Anterior cingulate cortex (tissue), 58 donors: ENCODE results near the gene PRIM2.
"Not testable (repeated sequence)": the region's sequence is repeated elsewhere in the genome, so short reads cannot be mapped to it uniquely, and the experiment has no call there.

Experiments
- DNase-seq, 58 donors: peaks; one replicate each; lab custom pipeline; 2025; lab: John Stamatoyannopoulos, UW

Gene PRIM2

DNA sequence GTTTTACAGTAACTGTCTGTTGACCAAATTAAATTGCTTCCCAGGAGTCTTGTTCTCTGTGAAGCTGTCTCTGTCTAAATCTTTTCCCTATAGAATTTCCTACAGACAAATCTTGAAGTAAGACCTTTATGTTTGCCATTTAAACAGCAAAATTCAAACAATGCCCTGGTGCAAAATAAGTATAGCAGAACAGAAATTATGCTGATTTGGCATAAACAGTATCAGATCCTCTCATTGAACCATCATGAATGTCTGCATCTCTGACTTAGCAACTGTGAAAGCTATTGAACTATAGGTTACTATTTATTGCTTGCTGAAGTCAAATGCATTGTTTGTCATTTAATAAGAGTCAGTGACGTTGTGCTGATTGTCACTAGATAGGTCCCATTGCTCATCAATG lies 123.3 kb downstream of the PRIM2 start:
- DNase-seq, result not testable (repeated sequence)

DNA sequence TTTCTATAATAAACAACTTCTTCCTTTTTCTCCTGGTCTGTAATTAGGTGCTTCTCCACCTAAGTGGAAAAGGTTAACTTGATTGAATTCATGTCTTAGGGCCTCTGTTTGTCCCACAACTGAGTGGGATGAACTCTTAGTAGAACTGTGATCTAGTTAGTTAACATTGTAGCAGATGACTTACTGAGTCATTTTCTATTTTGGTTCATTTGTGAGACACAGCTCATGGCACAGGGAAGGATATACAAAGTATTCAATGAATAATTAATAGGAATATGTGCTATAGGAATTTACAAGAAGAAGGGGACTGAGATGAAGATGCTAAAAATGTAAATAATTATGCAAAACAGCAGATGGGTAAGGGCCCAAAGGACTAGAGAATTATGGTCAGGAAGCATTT lies 124.7 kb downstream of the PRIM2 start:
- not testable (repeated sequence) for DNase-seq

DNA sequence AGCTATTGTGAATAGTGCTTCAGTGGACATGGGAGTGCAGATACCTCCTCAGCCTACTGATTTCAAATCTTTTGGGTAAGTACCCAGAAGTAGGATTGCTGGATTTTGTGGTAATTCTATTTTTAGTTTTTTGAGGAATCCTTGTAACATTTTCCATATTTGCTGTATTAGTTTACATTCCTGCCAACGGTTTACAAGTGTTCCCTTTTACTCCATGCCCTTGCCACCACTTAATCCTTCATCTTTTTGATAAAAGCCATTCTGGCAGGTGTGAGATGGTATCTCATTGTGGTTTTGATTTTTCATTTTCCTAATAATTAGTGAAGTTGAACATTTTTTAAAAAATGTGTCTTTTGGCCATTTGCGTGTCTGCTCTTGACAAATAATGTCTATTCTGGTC lies 125.8 kb downstream of the PRIM2 start:
- DNase-seq, result not testable (repeated sequence)

DNA sequence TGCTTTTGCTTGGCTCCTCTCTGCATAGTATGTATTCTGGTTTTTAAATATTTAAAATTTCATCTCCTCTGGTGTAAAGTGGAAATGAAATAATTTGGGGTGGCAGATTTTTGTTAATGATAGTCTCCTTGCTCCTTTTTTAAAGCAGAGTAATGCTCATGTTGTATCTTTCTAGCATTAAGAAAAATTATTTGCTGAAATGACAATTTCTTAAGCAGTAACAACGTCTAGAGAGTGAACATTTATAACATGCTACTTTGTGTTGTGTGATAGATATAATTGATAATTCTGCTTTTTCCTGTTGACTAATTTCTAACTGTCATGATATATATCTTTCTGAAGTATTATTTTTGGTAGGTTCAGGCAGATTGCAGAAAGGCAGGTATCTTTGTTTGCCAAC lies 127.4 kb downstream of the PRIM2 start:
- DNase-seq, result not testable (repeated sequence)

DNA sequence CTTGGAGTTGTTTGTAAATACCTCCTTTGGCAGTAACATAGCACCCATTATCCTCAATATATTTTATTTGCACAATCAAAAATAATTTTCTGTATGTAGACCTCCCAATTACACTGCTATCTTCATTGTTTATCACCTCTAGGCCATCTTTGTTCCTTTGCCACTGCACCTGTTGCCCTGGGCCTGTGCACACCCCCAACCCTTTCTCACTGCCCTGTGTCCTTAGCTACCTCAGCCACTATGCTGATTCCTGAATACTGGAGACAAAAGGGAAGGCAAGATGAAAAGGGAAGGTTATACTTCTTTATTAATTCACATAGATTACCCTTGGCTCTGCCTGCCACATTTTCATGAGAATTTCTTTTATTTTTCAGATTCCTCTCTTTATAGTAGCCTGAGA lies 127.9 kb downstream of the PRIM2 start:
- DNase-seq, result not testable (repeated sequence)

DNA sequence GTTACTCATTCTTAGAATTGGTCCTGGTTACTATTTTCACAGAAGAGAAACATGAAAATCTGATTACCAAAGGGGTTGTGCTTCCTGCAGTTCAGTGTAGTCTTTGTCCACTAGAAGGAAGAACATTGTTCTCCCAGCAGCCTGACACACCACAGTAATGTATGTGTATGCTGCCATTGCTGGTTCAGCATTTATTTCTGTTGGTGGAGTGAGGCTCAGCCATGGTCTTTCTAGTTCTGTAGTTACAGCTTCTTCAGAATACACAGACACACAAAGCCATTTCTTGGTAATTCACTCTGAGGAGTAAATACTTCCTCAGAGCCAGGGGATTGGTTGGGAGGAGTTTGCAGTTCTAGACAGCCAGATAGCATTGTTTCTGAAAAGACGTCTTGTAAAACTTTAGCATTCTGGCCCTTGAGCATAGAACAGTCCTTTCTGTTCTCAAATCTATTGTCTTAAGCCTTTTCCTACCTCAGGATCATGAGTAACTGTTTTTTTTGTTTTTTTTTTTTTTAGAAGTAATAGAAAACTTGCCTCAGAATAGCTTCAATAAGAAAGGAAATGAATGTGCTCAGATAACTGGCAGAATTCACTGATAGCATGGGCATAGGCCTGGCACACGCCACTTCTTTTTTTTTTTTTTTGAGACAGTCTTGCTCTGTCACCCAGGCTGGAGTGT lies 128.5 kb downstream of the PRIM2 start:
- DNase-seq, result not testable (repeated sequence)

DNA sequence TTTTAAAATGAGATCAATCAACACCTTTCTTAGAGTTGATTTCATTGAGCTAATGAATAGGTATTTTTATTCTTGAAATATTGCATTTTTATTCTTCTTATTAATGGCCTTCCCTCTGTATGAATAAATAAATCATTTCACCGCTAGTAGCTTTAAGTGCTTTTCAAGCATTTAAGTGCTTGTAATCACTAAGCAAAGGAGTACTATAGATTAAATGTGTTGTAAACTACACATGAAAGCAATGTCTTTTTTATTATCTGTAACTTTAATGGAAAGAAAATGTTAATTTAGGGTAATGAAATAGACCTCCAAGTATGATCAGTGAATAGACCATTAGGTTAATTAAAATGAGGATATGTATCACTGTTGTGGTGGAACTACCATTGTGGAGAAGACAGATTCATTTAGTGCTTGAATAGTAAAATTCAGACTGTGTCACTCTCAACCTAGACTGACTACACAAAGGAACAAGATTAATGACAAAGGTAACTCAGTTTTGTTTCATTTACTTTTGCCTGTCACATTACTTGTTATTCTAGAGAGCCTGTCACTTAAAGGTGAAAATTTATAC lies 132.2 kb downstream of the PRIM2 start:
- not testable (repeated sequence) for DNase-seq

DNA sequence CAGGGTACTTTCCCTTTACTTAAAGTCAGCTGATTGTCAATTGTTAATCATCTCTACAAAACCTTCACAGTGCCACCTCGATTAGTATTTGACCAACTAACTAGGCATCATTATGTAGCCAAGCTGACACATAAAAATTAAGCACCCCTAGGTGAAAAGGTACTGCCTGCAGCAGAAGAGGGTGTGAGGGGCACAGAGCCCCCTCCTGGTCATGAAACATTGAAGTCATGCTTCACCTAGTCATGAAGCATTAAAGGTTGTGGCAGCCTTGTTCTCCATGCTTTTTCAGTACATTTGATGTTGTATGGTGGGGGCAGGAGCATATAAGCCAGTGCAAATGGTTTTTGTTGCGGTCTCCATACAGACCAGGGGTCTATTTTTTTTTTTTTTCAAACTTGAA lies 142.4 kb downstream of the PRIM2 start:
- DNase-seq, result not testable (repeated sequence)

DNA sequence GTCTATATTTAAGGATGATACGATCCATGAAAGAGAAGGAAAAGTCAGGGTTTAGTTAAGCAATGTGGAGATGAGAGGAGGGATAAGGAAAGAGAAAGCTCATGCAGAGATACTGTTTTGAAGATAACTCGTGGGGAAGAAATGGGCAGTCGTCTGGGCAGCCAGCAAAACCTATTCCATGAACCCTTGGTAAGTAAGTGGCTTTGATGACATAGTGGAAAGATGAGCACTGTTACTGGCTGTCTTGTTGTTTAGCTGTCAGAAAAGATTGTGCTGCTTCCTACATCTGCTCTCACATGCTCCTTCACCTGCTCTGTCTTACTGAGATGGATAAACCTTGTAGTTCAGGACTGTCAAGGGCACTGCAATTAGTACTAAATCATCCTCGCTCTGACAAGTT lies 143.6 kb downstream of the PRIM2 start:
- DNase-seq, result not testable (repeated sequence)

DNA sequence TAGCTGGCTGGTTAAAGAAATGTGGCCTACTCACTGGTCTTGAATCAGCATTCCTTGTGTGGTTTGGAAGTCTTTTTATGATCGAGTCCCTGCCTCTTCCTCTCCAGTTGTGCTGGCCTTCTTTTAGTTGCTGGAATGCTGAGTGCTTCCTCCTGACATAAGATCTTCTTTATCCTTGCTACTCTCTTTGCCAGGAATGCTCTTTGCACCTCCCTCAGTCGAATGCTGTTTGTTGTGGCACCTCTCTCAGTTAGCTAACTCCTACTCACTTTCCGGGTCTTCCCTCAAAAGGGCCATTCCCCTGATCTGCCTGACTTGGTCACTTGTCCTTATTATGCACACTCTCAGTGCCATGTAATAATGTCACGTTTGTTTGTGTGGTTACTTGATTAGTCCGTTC lies 146.4 kb downstream of the PRIM2 start:
- not testable (repeated sequence) for DNase-seq

DNA sequence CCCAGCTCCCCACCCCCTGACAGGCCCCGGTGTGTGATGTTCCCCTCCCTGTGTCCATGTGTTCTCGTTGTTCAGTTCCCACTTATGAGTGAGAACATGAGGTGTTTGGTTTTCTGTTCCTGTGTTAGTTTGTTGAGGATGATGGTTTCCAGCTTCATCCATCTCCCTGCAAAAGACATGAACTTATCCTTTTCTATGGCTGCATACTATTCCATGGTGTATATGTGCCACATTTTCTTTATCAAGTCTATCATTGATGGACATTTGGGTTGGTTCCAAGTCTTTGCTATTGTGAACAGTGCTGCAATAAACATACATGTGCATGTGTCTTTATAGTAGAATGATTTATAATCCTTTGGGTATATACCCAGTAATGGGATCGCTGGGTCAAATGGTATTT lies 148.5 kb downstream of the PRIM2 start:
- not testable (repeated sequence) for DNase-seq

DNA sequence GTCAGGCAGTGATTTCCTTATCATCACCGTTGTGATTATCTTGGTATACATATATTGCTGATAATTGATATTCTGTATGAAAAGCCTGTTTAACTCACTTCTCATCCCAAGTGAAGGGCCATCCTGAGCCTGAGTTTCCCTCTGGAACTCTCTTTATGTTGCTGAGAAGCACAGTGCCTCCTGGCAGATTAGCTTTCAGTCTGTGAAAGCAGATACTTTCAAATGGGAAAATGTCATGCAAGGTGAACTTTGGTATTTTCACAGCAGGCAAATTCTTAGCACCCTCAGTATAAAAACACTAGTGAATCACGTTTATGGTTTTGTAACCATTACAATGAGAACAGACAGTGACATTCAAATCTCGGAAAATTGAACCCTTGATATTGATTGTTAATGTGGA lies 151.6 kb downstream of the PRIM2 start:
- no peak for DNase-seq

DNA sequence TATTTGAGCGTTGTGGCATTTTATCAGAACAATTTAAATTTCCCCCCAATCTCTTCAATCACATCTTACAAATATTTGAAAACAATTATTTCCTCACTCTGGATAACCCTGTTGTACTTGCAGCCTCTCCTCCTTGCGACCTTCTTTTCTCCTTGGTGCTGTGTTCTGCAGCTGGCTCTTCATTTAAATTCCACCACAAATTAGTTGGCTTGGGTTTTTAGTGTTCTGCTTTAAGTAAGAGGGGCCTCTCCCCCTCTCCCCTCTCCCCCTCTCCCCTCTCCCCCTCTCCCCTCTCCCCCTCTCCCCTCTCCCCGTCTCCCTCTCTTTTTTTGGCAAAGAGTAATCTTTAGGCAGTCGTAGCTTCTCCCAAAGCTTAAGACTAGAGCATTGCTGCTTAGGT lies 152.7 kb downstream of the PRIM2 start:
- DNase-seq, result not testable (repeated sequence)

DNA sequence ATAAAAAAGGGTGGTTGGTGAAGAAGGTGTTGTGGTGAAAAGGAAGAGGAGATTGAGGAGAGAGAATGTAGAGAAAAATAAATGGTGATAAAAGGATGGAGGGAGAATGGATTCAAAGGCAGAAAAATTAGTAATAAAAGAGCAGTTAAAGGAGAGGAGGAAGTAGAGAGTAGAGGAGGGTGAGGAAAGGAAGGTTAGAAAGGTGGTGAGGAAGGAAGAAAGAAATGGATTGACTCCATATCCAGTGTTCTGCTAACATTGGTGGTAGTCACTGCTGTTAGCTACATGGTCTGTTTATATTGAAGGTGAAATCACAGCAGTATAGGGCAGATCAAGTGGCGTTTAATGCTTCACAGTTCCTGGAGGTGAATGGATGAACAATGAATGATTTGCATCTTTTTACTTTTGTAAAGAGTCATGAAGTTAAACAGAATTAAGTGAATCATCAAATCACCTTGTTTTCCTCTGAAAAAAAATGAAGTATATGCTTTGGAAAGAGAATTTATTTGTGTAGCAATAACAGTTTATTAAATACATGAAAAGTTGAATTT lies 154.0 kb downstream of the PRIM2 start:
- not testable (repeated sequence) for DNase-seq

DNA sequence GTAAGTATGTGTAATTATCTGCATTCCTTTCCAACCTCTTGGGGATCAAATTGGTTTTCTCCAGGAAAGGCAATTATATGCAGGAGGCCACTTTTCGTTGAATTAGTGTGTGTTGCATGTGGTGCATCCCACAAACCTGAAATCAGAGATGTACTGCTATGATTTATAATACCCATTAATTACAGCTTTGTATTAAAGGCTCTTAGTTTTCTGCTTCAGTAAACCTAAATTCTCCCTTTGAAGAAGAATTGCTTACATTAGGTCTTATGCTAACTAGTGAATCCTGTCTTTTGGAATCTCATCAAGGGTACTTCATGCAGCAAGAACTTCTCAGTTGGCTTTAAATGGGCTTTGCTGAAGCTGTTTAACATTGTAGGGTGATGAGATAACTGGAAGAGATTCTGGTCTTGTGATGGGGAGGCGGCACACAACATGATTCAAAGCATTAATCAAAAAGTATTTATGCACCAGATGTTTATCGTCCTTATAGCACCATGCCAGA lies 155.5 kb downstream of the PRIM2 start:
- DNase-seq, result not testable (repeated sequence)

DNA sequence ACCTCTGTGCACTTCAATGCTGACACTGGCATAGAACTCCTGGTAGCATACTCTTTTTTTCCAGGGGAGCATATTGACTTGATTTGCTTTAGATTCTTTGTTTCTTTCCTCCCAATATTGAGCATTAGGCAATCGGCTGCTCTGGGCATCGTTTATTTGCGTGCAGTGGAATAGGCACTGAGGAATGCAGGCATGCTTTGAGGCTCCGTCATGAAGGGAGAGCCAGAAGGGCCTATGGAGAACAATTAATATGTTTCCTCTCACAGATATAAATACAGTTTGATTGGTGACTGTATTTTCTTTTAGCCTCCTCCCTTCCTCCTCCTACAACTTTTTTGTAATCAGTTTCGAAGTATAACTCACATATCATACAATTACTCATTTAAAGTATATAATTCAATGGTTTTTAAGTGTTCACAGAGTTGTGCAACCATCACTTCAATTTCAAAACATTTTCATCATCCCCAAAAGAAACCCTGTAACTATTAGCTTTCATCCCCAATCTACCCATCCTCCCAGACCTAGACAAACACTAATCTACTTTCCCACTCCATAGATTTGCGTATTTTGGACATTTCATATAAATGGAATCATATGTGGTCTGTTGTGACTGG lies 157.5 kb downstream of the PRIM2 start:
- DNase-seq, result not testable (repeated sequence)

DNA sequence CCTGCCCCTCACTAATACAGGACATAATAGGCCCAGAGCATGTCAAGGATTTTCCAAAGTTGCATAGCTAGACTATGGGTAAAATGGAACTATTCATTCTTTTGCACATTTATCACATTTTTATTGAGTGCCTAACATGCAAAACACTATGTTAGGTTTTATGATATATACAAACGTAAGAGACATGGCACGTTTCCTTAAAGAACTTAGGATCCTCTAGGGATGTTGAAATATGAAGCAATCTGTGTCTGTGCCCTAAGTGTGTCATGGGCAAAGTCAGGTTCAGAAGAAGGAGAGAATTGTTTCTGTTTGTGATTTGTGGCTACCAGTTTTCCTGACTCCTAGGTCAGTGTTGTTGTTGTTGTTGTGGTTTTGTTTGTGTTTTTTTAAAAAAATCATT lies 158.2 kb downstream of the PRIM2 start:
- DNase-seq, result not testable (repeated sequence)

DNA sequence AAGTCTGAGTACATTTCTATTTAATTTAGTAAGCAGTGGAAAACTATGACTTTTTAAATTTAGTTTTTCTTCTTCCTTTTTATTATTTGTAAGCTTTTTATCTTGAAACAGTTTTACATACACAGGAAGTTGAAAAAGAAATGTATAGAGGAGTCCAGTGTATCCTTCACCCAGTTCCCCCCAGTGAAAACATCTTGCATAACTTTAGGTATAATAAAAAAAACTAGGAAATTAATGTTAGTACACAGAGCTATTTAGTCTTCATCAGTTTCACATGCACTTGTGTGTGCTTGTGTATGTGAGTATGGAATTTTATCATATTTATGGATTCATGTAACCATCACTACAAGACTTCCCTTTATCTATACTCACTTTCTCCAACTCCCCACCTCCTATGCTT lies 162.8 kb downstream of the PRIM2 start:
- not testable (repeated sequence) for DNase-seq

DNA sequence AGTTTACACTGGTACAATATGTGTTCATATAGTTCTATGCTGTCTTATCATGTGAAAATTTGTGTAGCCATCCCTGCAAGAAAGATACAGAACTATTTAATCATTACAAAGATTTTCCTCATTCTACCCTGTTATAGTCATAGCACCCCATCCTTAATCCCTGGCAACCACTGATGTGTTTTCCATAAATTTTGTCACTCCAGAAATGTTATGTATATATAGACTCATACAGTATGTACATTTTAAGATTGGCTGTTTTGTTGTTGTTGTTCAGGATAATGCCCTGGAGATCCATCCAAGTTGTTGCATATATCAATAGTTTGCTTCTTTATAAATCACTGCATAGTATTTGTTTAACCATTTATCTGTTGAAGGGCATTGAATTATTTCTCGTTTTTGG lies 163.7 kb downstream of the PRIM2 start:
- DNase-seq, result not testable (repeated sequence)

DNA sequence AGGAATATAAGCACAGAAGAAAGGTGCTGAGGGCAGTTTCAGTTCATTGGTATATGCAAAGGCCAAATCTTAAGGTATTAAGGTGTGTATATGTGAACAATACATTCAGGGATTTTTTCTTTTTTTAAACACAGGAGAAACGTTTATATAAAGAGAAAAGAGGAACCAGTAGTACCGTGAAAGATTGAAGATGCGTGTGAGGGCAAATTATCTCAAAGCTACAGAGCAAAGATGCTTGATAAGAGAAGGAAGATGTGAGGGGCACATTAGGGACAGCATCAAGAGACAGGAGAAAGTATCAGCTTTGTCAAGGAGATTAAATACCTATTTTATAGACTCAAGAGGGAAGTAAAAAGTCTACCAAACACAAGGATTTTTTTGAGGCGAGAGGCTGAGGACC lies 165.0 kb downstream of the PRIM2 start:
- not testable (repeated sequence) for DNase-seq

DNA sequence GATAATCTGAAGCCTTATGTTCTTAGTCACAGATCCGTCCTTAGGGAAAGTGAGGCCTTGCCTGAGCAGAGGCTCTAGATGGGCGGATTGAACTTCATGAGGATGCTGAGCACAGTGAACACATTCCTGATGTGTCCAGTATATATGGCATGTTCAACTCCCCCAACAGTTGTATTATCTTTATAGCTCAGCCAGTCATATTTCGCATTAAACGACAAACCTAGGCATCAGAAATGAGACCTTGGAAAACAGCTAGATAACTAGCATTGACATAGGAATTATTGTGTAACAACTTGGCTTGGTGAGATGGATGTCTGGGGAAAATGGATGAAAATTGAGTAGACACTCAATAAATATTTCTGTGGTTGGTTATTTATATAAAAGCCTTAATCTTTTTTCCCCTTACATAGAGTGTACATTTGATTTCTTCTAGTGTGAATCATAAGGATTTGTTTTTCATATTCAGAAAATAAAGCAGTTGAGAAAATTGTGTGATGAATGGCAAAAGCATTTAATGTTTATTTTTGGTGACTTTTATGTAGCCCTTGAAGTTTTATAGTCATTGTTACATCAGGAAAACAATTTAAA lies 169.2 kb downstream of the PRIM2 start:
- not testable (repeated sequence) for DNase-seq
